Left kidney (tissue), 2 donors: ENCODE measurements around the gene BLM. TPM values are rescaled to one million over a fixed set of nuclear protein-coding genes. Genes with fewer than 3 reads are reported as not detected.
"Not testable (repeated sequence)": the region's sequence is repeated elsewhere in the genome, so short reads cannot be mapped to it uniquely, and the experiment has no call there.

Experiments
- DNase-seq: peaks from one replicate; pipeline ENCODE4 v3.0.0-alpha.2; 2013
- polyA plus RNA-seq: library from polyadenylated mRNA; unstranded; fragments of 120-200 nt; gene quantifications from one replicate; pipeline ENCODE4 v1.2.1, GENCODE V29; 2013; ENCODE audit not compliant: insufficient read length

BLM gene
- polyA plus RNA-seq, 1 donor = 17.7 TPM

- DNase-seq = no peak
Measured at GRCh38 chr15:90822204-90822955, 105.2 kb downstream of the BLM start.

GRCh38 chr15:90823455-90823974, 106.4 kb downstream of the BLM start:
- no peak for DNase-seq

- not testable (repeated sequence) for DNase-seq
Measured at GRCh38 chr15:90825115-90825899, 108.2 kb downstream of the BLM start.

GRCh38 chr15:90826206-90826885, 109.2 kb downstream of the BLM start:
- DNase-seq = not testable (repeated sequence)

- DNase-seq = no peak
Measured at GRCh38 chr15:90826886-90827435, 109.8 kb downstream of the BLM start.

- no peak for DNase-seq
Measured at GRCh38 chr15:90828111-90828510, 111.0 kb downstream of the BLM start.

GRCh38 chr15:90829126-90829525, 112.0 kb downstream of the BLM start:
- DNase-seq = no peak

- DNase-seq = peak; percentile 12
Measured at GRCh38 chr15:90829942-90830440, 112.8 kb downstream of the BLM start.

- DNase-seq = no peak
Measured at GRCh38 chr15:90834626-90835025, 117.5 kb downstream of the BLM start.

GRCh38 chr15:90836296-90836871, 119.2 kb downstream of the BLM start:
- no peak for DNase-seq

- no peak for DNase-seq
Measured at GRCh38 chr15:90837094-90837493, 119.9 kb downstream of the BLM start.

- DNase-seq = no peak
Measured at GRCh38 chr15:90838139-90838538, 121.0 kb downstream of the BLM start.

GRCh38 chr15:90838544-90838943, 121.4 kb downstream of the BLM start:
- DNase-seq = no peak

- DNase-seq = peak; percentile 13
Measured at GRCh38 chr15:90839187-90840071, 122.3 kb downstream of the BLM start.

GRCh38 chr15:90840157-90840855, 123.2 kb downstream of the BLM start:
- no peak for DNase-seq

GRCh38 chr15:90840954-90841353, 123.8 kb downstream of the BLM start:
- DNase-seq = no peak

- DNase-seq = no peak
Measured at GRCh38 chr15:90844696-90845095, 127.5 kb downstream of the BLM start.

GRCh38 chr15:90845201-90845949, 128.2 kb downstream of the BLM start:
- DNase-seq = no peak

GRCh38 chr15:90849424-90849823, 132.3 kb downstream of the BLM start:
- not testable (repeated sequence) for DNase-seq
